Subcutaneous adipose tissue (tissue), 4 donors: ENCODE data around the gene PDLIM7. TPM values are rescaled to one million over a fixed set of nuclear protein-coding genes. Genes with fewer than 3 reads are reported as not detected.

Source experiments
- total RNA-seq, 4 donors: library from RNA; depleted of rRNA; stranded (reverse); fragments of >200 nt; gene quantifications; one replicate each; pipeline ENCODE4 v1.1.0, GENCODE V29; 2016
- TF ChIP-seq, protein P1 (sequence below): fragments of 450-650 bp; IDR thresholded peaks from one replicate; pipeline ENCODE4 v1.5.1; 2016; ENCODE audit warnings: low read depth, mild to moderate bottlenecking, control low read depth, antibody characterized with exemption, moderate library complexity

The PDLIM7 gene
- total RNA-seq, 4 donors from 2014 or later, result 11.2 to 43.1 (median 16.6) TPM

DNA sequence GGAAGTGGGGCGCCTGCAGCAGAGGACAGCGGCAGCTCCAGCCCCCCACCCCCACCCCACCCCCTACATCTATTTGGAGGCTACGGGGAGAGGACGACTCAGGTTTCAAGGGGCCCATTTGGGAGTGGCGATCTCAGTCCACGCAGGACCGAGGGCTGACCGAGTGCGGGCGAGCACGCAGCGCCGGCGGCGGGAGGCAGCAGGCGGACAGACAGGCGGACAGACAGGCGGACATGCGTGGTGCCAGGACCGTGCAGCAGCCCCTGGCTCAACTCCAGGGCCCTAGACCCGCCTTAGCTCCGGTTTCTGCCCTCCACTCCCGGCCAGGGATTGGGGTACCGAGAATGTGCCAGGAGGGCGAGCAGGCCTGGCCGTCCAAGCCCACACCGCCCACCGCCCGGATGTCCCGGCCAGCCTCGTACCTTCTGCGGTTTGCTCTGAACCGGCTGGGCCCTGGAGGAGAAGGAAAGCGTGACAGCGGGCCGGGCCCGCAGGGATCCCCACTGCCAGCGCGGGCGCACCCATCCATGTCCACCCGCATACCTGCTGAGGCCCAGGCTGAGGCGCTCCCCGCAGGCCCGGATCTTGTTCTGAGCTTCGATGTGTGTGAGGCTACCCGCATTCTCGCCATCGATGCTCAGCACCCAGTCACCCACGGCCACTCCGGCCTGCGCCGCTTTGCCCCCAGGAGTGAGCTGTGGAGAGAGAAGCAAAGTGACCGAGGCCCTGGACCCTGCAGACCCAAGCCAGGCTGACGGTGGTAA lies 5.2 kb downstream of the PDLIM7 start:
- TF ChIP-seq, protein P1, sequence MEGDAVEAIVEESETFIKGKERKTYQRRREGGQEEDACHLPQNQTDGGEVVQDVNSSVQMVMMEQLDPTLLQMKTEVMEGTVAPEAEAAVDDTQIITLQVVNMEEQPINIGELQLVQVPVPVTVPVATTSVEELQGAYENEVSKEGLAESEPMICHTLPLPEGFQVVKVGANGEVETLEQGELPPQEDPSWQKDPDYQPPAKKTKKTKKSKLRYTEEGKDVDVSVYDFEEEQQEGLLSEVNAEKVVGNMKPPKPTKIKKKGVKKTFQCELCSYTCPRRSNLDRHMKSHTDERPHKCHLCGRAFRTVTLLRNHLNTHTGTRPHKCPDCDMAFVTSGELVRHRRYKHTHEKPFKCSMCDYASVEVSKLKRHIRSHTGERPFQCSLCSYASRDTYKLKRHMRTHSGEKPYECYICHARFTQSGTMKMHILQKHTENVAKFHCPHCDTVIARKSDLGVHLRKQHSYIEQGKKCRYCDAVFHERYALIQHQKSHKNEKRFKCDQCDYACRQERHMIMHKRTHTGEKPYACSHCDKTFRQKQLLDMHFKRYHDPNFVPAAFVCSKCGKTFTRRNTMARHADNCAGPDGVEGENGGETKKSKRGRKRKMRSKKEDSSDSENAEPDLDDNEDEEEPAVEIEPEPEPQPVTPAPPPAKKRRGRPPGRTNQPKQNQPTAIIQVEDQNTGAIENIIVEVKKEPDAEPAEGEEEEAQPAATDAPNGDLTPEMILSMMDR, result no peak

DNA sequence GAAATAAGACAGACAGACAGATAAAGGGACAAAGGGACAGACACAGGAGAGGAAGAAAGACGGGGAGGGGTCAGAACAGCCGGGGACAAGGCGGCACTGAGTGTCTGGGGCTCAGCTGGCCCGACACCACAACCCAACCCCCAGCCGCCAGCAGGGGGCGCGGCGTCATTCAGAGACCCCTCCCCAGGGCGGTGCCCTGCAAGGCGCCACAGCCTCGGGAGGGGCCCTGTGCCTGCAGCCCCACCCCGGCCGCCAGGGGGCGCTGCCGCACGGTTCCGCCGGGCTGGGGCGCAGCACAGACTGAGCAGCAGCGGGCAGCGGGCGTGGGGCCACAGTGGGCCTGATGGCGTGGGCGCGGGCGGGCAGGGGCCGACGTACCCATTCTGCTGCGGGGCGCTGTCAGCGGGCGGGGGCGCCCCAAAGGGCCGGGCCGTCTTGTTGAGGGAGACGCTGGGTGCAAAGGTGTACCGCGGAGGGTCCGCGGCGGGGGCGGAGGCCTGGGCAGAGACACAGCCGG lies 5.9 kb downstream of the PDLIM7 start:
- TF ChIP-seq, protein P1, result no peak

DNA sequence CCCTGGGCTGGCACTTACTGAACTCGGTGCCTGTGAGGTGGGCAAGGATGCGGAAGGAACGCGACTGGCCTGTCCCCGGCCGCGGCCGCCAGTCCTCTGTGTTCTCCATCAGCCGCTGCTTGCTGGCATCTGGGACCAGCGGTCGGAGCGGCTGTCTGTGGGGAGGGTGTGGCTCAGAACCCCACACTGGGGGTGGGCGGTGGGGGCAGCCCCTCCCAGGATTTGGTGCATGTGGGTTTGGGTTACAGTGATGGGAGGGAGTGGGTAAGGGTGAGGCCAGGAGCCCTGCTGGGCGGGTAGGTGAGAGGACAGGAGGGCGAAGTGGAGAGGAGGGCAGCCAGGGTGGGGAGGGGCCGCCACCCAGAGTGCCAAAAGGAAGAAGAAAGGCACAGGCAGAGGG lies 6.4 kb downstream of the PDLIM7 start:
- TF ChIP-seq, protein P1, result no peak

DNA sequence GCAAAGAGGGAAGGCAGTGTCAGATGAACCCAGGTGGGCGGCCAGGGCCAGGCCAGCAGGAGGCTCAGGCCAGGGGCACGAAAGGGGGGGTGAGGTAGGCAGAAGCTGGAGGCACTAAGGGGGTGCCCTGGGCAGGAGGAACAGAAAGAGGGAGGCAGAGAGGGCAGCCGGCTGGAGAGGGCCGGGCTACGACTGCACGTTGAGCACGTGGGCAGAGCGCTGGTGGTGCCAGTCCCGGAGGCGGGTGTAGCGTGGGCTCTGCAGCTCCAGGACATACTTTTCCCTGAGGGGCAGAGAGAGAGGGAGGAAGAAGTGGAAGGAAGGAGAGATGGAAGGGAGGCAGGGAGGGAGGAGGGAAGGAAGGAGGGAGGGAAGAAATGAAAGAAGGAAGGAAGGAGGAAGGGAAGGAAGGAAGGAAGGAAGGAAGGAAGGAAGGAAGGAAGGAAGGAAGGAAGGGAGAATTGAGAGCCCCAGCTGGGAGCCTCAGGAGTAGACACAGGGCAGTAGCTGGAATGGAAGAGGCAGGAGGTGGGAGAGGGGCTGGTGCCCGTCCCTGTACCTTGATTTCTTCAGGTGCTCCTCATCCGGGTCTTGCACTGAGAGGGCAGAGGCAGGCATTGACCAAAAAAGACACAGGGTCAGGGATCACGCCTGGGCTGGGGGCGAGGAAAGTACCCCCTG lies 7.0 kb downstream of the PDLIM7 start:
- TF ChIP-seq, protein P1, result no peak

DNA sequence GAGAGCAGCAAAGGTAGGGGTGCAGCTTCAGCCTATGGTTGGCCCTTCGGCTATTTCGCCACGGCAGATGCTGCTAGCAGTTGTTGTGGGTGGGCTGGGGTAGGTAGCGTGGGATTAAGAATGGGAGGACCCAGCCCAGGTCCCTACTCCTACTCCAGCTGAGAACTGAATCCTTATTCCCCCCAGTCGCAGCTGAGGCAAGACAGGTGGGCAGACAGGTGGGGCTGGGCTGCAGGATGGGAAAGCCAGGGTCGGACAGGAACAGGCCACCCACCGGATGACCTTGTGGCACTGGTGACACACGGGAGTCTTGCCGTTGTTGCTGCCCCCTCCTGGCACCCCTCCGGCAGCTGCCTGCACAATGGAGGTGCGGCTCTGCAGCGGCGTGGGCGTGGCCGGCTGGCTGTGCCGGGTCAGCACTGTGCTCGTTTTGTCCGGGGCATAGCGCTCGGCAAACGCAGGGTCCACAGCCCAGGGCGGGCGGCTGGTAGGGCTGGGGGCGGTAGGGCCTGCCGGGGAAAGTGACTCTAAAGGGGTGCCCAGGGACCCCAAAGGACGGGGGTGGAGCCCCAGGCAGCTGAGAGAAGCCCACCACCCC lies 8.2 kb downstream of the PDLIM7 start:
- TF ChIP-seq, protein P1, result no peak

DNA sequence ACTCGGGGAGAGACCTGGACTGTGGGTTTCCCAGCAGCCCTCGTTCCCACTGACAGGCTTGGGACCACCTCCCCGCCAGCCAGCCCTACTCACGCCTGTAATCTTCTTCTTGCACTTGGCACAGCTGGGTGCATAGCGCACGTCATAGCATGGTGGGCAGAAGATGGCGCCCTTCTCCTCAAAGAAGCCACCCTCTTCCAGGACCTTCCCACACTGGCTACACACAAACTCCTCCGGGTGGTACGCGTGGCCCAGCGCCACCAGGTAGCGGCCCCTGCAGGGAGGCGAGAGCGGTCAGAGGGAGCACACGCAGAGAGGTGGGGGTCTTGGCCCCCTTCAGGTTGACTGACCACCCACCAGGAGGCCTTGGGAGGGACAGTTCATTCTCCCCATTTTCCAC lies 9.4 kb downstream of the PDLIM7 start:
- TF ChIP-seq, protein P1, result no peak

DNA sequence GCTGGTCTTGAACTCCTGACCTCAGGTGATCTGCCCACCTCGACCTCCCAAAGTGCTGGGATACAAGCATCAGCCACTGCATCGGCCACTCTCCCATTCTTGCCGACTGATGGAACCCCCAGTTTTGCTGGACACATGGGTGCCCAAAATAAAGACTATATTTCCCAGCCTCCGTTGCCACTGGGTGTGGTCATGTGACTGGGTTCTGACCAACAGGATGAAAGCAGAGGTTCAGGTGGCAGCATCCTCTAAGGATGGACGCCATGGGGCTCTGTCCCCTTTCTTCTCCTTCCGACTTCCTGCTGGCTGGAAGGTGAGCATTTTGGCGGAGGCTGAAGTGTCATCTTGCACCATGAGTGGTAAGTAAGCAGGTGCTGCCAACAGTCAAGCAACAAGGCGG lies 10.3 kb downstream of the PDLIM7 start:
- TF ChIP-seq, protein P1, result no peak
